GM21515 (cell line): Measurements from ENCODE around the gene DGCR2.
"Not testable (repeated sequence)": the region's sequence is repeated elsewhere in the genome, so short reads cannot be mapped to it uniquely, and the experiment has no call there.

Source experiments
- ATAC-seq: cut with Tn5 transposase; IDR thresholded peaks from one replicate; pipeline ENCODE4 v1.9.1; 2021; ENCODE audit not compliant: unreplicated experiment

DGCR2 gene

DNA sequence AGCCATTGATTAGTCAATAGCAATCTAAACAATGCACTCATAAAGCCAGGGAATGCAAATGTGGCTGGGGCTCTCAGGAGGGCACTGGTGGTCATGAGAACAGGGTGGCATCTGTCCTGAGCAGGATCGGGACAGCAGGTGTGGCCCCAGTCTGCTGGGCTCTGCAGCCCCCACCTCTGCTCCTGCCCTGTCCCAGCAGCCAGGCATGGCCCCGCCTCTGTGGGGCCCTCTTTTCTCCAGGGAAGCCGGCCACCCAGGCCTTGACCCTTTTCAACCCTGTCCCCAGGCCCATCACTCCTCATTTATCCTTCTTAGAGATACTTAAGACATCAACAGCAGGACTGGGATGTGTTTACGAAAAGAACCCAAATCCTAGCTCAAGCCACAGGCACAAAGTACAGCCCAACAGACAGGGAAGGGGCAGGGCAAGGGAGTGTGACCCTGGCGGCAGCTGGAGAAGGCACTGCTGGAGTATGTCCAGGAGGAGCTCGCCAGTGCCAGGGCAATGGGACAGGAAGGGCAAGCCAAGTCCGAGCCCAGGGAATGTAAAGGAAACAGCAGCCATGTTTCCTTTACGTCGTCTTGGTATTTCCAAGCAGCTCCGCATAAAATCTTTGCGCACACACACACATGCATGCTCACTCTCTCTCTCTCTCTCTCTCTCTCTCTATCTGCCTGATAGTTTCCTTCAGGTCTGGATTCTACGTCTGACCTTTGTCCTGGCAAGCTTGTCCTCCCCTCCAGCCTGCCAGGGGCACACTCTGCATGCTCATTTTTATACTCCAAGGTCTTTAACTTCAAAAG lies 59.9 kb downstream of the DGCR2 start:
- ATAC-seq: no peak

GRCh38 chr22:19061471-19062138 lies 60.6 kb downstream of the DGCR2 start:
- no peak for ATAC-seq

DNA sequence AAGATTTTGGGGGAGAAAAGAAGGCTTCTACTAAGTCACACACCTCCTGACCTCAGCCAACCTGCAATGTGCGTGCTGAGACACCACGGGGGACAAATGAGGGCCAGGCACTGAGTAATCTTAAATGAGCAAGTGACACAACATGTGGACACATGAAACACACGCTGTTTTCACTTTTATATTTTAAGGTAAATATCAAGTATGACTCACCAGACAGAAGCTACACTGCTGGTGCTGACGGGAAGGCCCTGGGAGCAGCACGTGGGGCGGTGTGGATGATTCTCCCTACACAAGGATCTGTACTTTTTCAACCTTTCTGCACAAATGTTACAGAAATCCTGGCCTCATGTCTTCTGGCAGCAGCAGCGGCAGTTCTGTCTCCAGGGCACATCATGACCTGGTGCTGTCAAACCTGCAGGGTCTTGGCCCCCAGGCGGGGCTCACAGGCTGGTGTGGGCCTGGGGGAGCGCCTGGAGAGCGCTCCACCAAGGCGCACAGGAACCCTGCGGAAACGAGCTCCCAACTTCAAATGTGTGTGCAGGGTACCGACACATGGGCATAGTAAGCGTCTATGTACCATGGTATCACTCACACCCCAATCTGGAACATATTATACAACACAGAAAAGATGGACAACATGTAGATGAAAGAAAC lies 61.7 kb downstream of the DGCR2 start:
- no peak for ATAC-seq

GRCh38 chr22:19059481-19060278 lies 62.5 kb downstream of the DGCR2 start:
- ATAC-seq: no peak

- ATAC-seq: no peak
These were observed 63.3 kb downstream of the DGCR2 start for GRCh38 chr22:19058713-19059451.

DNA sequence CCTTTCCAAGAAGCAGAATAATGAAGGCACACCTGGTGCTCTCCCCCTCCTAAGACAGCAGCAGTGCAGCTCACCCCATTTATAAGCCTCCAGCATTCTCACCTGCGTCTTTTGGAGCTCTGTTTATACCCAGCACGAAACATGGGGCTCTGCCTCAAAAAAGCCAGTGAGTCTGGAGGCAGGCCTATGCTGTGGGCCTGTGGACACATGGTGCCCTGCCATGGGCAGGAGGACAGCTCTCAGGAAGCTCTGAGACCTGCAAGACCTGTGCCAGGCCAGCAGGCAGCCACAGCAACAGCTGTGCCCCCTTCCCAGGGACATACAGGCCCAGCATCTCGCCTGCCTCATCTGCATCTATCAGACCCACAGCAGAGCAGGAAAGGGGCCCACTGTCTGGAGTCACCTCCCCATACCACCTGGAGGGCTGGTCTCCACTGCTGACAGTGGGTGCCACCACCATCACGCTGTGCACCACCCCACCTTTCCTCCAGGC lies 64.2 kb downstream of the DGCR2 start:
- ATAC-seq: no peak

- ATAC-seq: no peak
These were observed 64.7 kb downstream of the DGCR2 start for GRCh38 chr22:19057539-19057938.

- no peak for ATAC-seq
These were observed 65.2 kb downstream of the DGCR2 start for GRCh38 chr22:19056951-19057401.

DNA sequence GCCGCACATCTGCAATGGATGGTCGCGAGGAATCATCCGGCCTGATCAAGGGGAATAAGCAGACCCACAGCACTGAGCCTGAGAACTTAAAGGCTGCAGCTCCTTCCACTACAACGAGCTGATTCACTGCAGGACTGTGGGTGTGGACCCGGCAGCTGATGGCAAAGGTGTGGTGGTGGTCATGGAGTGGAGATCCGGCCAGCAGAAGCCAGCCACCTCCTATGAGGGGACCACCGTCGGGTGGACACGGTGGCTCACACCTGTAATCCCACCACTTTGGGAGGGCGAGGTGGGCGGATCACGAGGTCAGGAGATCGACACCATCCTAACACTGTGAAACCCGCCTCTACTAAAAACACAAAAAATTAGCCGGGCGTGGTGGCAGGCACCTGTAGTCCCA lies 66.4 kb downstream of the DGCR2 start:
- no peak for ATAC-seq

- no peak for ATAC-seq
These were observed 69.2 kb downstream of the DGCR2 start for GRCh38 chr22:19052941-19053541.

DNA sequence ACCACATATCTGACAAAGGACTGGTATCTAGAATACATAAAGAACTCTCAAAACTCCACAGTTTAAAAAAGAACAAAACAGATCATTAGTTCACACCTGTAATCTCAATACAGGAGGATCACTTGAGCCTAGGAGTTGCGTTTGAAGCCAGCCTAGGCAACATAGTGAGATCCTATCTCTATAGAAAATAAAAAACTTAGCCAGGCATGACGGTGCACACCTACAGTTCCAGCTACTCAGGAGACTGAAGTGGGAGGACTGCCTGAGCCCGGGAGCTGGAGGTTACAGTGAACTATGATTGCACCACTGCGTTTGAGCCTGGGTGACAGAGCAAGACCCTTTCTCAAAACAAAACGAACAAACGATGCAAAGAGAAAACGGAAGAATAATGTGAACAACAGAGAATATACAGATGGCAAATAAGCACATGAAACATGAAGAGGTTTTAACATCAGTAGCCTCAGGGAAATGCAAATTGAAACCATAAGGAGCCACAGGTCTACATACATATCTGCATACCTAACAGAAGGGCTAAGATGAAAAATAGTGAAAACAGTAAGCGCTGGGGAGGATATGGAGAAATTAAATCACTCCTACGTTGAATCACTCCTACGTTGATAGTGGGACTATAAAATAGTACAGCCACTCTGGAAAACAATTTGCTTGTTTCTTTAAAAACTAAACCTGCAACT lies 70.7 kb downstream of the DGCR2 start:
- ATAC-seq: no peak

- ATAC-seq: not testable (repeated sequence)
These were observed 71.4 kb downstream of the DGCR2 start for GRCh38 chr22:19050847-19051246.

DNA sequence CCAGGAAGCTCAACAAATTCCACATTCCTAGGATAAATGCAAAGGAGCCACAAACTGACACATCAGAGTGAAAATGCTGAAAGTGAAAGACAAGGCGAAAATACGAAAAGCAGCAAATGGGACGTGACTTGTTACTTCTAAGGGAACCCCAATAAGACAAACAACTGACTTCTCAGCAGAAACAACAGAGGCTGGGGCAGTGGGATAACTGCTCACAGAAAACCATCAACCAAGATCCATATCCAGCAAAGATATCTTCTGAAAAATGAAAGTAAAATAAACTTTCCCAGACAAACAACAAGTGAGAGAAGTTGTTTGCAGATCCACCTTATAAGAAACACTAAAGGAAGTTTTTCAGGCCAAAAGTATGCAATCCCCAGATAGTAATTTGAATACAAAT lies 72.1 kb downstream of the DGCR2 start:
- no peak for ATAC-seq

DNA sequence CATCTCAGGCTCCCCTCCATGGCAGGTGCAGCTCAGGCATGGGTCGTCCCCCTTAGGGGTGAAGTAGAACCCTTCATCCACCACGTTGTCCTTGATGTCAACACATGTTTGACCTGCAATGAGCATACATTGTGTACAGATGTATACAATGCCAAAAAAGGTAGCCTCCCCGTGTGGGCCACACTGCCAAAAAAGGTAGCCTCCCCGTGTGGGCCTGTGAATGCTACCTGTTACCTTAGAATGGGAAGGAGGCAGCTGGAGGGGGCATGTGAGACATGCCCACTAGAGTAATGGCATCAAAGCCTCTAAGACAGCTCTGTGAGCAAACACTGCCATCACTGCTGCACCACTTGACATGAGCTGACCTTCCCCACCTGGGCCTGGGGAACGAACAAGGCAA lies 73.7 kb downstream of the DGCR2 start:
- ATAC-seq: no peak

DNA sequence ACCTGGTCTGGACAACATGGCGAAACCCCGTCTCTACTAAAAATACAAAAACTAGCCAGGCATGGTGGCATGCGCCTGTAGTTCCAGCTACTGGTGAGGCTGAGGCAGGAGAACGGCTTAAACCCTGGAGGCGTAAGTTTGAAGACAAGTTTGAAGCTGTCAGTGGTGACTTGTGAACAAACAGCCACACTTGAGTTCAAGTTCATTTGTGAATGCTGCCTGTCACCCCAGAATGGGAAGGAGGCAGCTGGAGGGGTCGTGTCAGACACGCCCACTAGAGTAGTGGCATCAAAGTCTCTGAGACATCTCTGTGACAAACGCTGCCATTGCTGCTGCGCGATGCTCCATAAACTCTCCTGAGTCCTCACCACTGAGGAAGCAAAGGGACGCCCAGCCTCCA lies 74.2 kb downstream of the DGCR2 start:
- ATAC-seq: no peak

GRCh38 chr22:19046719-19047609 lies 75.2 kb downstream of the DGCR2 start:
- ATAC-seq: no peak

DNA sequence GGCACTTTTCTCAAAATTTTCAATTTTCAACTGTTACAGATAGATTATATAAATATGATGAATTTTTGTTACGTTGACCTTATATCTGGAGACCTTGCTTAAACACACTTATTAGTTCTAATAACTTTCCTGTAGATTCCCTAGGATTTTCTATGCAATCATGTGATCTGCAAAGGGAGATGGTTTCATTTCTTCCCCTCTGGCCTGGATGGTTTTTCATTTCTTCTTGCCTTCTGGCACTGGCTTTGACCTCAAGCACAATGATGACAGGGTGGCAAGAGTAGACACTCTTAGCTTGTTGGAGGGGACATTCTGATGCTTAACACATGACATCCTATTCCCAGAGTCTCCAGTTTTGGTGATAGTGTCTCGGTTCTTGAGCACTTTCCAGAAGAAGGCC lies 75.9 kb downstream of the DGCR2 start:
- no peak for ATAC-seq

- no peak for ATAC-seq
These were observed 77.1 kb downstream of the DGCR2 start for GRCh38 chr22:19045094-19045493.
